HCT116 (cell line): Measurements from ENCODE around the gene PIK3CD.

Experiments used
- EZH2 ChIP-seq: fragments of 200-600 bp; sonication (generic); IDR thresholded peaks from 2 replicates; pipeline ENCODE4 v1.6.1; 2017; ENCODE audit warnings: antibody characterized with exemption, mixed run types
- EZH2phosphoT487 ChIP-seq: fragments of 200-600 bp; IDR thresholded peaks from 2 replicates; pipeline ENCODE4 v1.6.1; 2018; ENCODE audit warnings: antibody characterized with exemption, borderline replicate concordance
- FOSL1 ChIP-seq: IDR thresholded peaks from 2 replicates; pipeline ENCODE4 v1.6.1; 2012; ENCODE audit warnings: low read depth
- JUND ChIP-seq: IDR thresholded peaks from 2 replicates; pipeline ENCODE4 v1.6.1; 2012
- POLR2A ChIP-seq: IDR thresholded peaks from 2 replicates; pipeline ENCODE4 v1.7.0; 2011; ENCODE audit warnings: borderline replicate concordance; ENCODE audit not compliant: insufficient read depth, insufficient read length; ENCODE audit errors: extremely low read depth
- POLR2AphosphoS5 ChIP-seq: IDR thresholded peaks from 2 replicates; pipeline ENCODE4 v1.6.1; 2011; ENCODE audit warnings: mild to moderate bottlenecking, low read depth, low read length, moderate library complexity
- RAD21 ChIP-seq: IDR thresholded peaks from 2 replicates; pipeline ENCODE4 v1.6.1; 2012; ENCODE audit warnings: low read depth, mild to moderate bottlenecking
- SIN3A ChIP-seq: IDR thresholded peaks from 2 replicates; pipeline ENCODE4 v1.6.1; 2012; ENCODE audit warnings: low read depth
- SP1 ChIP-seq: IDR thresholded peaks from 2 replicates; pipeline ENCODE4 v1.6.1; 2012; ENCODE audit warnings: low read depth
- YY1 ChIP-seq: IDR thresholded peaks from 2 replicates; pipeline ENCODE4 v1.6.1; 2011; ENCODE audit warnings: low read length, low read depth, moderate library complexity, mild to moderate bottlenecking; ENCODE audit not compliant: insufficient replicate concordance; ENCODE audit errors: extremely low read depth
- ZFX ChIP-seq: fragments of 450-650 bp; IDR thresholded peaks from 2 replicates; pipeline ENCODE4 v1.6.1; 2017
- TF ChIP-seq, protein P1 (sequence below), 3 experiments: fragments of 200-600 bp in 1 of 3; sonication (generic) in 1 of 3; IDR thresholded peaks in 2 of 3; conservative IDR thresholded peaks in 1 of 3; 2 replicates each; pipeline ENCODE4 v1.5.1; 2012 to 2017; ENCODE audit warnings: low read depth in 2 of 3, low read length in 2 of 3, antibody characterized with exemption in 1 of 3, borderline replicate concordance in 1 of 3, control low read depth in 1 of 3, mild to moderate bottlenecking in 1 of 3, mixed read lengths in 1 of 3, mixed run types in 1 of 3, moderate library complexity in 1 of 3; ENCODE audit not compliant: insufficient read depth in 1 of 3
- TF ChIP-seq, protein P2 (sequence below): IDR thresholded peaks from 2 replicates; pipeline ENCODE4 v1.6.1; 2012
- TF ChIP-seq, protein P3 (sequence below): IDR thresholded peaks from 2 replicates; pipeline ENCODE4 v1.6.1; 2012; ENCODE audit warnings: low read depth

DNA sequence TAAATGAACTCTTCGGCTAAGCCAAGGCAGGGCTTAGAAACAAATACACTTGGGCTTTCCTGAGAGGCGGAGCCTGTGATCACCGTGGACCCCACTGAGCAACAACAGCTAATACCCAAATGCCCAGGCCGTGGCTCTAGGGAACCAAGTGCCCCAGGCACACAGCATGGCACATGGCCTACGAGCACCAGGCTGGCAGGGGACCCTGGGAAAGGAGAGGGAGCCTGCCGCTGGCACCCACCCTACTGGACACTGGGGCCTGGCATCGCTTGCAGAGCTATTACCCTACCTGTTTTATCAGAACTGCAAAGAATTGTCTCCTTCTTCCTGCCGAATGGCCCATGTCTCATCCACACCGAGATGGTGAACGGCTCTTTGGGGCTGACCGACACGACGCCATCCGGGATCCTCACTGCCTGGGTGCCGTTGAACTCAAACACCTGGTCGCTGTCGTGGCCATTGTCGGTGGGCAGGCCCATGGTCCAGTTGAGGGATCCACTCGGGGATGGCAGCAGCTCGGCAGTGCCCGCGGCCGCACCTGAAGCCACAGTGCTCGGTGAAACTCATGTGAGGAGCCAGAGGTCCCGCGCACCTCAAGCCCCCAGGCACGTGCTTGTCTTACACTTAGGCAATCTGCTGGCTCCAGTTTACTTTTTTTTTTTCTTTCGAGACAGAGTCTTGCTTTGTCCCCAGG lies 92.7 kb downstream of the PIK3CD start:
- TF ChIP-seq, protein P1, sequence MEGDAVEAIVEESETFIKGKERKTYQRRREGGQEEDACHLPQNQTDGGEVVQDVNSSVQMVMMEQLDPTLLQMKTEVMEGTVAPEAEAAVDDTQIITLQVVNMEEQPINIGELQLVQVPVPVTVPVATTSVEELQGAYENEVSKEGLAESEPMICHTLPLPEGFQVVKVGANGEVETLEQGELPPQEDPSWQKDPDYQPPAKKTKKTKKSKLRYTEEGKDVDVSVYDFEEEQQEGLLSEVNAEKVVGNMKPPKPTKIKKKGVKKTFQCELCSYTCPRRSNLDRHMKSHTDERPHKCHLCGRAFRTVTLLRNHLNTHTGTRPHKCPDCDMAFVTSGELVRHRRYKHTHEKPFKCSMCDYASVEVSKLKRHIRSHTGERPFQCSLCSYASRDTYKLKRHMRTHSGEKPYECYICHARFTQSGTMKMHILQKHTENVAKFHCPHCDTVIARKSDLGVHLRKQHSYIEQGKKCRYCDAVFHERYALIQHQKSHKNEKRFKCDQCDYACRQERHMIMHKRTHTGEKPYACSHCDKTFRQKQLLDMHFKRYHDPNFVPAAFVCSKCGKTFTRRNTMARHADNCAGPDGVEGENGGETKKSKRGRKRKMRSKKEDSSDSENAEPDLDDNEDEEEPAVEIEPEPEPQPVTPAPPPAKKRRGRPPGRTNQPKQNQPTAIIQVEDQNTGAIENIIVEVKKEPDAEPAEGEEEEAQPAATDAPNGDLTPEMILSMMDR (IDR thresholded peaks at IDR 0.05 in 2 of 3, conservative IDR thresholded peaks at IDR 0.05 in 1 of 3; ENCODE audit: borderline replicate concordance in 1 of 3, insufficient read depth in 1 of 3, low read depth in 2 of 3, low read length in 2 of 3), result no peak
- TF ChIP-seq, protein P2, sequence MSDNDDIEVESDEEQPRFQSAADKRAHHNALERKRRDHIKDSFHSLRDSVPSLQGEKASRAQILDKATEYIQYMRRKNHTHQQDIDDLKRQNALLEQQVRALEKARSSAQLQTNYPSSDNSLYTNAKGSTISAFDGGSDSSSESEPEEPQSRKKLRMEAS, result no peak
- no peak for TF ChIP-seq POLR2A
- TF ChIP-seq POLR2AphosphoS5, result no peak
- TF ChIP-seq SP1, result no peak
- no peak for TF ChIP-seq EZH2
- TF ChIP-seq JUND, result no peak
- no peak for TF ChIP-seq SIN3A
- no peak for TF ChIP-seq ZFX
- no peak for TF ChIP-seq EZH2phosphoT487
- TF ChIP-seq RAD21, result no peak
- no peak for TF ChIP-seq FOSL1
- TF ChIP-seq YY1, result no peak
- TF ChIP-seq, protein P3, sequence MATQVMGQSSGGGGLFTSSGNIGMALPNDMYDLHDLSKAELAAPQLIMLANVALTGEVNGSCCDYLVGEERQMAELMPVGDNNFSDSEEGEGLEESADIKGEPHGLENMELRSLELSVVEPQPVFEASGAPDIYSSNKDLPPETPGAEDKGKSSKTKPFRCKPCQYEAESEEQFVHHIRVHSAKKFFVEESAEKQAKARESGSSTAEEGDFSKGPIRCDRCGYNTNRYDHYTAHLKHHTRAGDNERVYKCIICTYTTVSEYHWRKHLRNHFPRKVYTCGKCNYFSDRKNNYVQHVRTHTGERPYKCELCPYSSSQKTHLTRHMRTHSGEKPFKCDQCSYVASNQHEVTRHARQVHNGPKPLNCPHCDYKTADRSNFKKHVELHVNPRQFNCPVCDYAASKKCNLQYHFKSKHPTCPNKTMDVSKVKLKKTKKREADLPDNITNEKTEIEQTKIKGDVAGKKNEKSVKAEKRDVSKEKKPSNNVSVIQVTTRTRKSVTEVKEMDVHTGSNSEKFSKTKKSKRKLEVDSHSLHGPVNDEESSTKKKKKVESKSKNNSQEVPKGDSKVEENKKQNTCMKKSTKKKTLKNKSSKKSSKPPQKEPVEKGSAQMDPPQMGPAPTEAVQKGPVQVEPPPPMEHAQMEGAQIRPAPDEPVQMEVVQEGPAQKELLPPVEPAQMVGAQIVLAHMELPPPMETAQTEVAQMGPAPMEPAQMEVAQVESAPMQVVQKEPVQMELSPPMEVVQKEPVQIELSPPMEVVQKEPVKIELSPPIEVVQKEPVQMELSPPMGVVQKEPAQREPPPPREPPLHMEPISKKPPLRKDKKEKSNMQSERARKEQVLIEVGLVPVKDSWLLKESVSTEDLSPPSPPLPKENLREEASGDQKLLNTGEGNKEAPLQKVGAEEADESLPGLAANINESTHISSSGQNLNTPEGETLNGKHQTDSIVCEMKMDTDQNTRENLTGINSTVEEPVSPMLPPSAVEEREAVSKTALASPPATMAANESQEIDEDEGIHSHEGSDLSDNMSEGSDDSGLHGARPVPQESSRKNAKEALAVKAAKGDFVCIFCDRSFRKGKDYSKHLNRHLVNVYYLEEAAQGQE, result no peak
